T-helper 17 cell (primary cell): Measurements from ENCODE around the gene TERC. TPM values are rescaled to one million over a fixed set of nuclear protein-coding genes. Genes with fewer than 3 reads are reported as not detected.
"Not testable (repeated sequence)": the region's sequence is repeated elsewhere in the genome, so short reads cannot be mapped to it uniquely, and the experiment has no call there.

Experiments used
- ATAC-seq: fragments of 150-1000 bp; cut with Tn5 transposase; 2 replicates; pipeline ENCODE4 v1.10.0; 2021; ENCODE audit warnings: mild to moderate bottlenecking, moderate library complexity
- DNase-seq, 3 donors: peaks; one replicate each; pipeline versions ENCODE4 v3.0.0 to v3.0.0-alpha.2; 2020 to 2021
- H3K9me3 ChIP-seq: one replicate; pipeline ENCODE4 v1.7.0; 2013; ENCODE audit warnings: low read length, mild to moderate bottlenecking; ENCODE audit not compliant: control insufficient read depth, poor library complexity, severe bottlenecking
- H3K27ac Mint-ChIP-seq: one replicate; pipeline ENCODE4 v1.8.0; 2022; ENCODE audit warnings: mild to moderate bottlenecking, moderate library complexity, mixed read lengths
- H3K27me3 Mint-ChIP-seq: one replicate; pipeline ENCODE4 v1.8.0; 2022; ENCODE audit warnings: mixed read lengths
- H3K36me3 Mint-ChIP-seq: one replicate; pipeline ENCODE4 v1.8.0; 2022; ENCODE audit warnings: low read depth, mixed read lengths
- H3K4me1 Mint-ChIP-seq: one replicate; pipeline ENCODE4 v1.8.0; 2022; ENCODE audit warnings: mild to moderate bottlenecking, mixed read lengths
- H3K4me3 Mint-ChIP-seq: one replicate; pipeline ENCODE4 v1.8.0; 2022; ENCODE audit warnings: mild to moderate bottlenecking, moderate library complexity, mixed read lengths
- total RNA-seq, 4 donors: library from RNA in 2 of 4; stranded (reverse) in 2 of 4; gene quantifications; one replicate each; pipeline ENCODE4 v1.2.3 and lab custom pipeline; 2022 to 2026

TERC gene
- total RNA-seq, 2 donors from 2014 or later = 6.0 to 11.0 TPM

GRCh38 chr3:169759256-169759655 lies 5.6 kb downstream of the TERC start:
- H3K9me3 ChIP-seq = no peaks in the 10 kb centered on the region
- ATAC-seq = peak; percentile 45
- Mint-ChIP-seq H3K36me3 (no peaks in the 10 kb centered on the region), H3K27ac (peak overlapping the region; percentile 70), H3K4me3 (peak overlapping the region; percentile 1), H3K27me3 (peaks cover 5% of the 10 kb centered on the region), H3K4me1 (peaks cover 13% of the 10 kb centered on the region)
- no peak for DNase-seq

- Mint-ChIP-seq H3K27me3 (peaks cover 5% of the 10 kb centered on the region), H3K4me3 (no peak overlapping the region), H3K4me1 (peaks cover 9% of the 10 kb centered on the region), H3K36me3 (no peaks in the 10 kb centered on the region), H3K27ac (peak overlapping the region; percentile 70)
- no peaks in the 10 kb centered on the region for H3K9me3 ChIP-seq
- no peak for DNase-seq
- ATAC-seq = no peak
Observed at GRCh38 chr3:169758359-169758994, 6.4 kb downstream of the TERC start.

DNA sequence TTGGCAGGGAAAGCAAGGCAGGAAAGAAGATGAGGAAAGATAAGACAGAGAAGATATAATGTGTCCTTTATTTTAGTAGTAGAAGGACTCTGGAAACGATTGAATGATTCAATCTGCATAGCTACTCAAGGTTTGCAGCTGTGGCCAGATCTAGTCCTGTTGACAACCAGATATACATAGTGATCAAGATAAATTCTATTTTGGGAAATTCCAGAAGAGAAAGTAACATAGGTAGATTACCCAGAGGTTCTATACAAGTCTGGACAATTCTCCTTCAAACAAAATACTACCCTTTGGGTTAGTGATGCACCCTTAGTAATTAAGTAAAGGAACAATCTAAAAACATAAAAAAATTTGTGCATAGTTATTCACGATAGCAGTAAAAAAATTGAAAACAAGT lies 9.4 kb downstream of the TERC start:
- Mint-ChIP-seq H3K36me3 (no peaks in the 10 kb centered on the region), H3K27me3 (peaks cover 20% of the 10 kb centered on the region), H3K4me1 (peaks cover 6% of the 10 kb centered on the region), H3K27ac (no peak overlapping the region), H3K4me3 (no peak overlapping the region)
- DNase-seq (no peak), ATAC-seq (no peak)
- no peaks in the 10 kb centered on the region for H3K9me3 ChIP-seq

GRCh38 chr3:169754711-169755110 lies 10.1 kb downstream of the TERC start:
- Mint-ChIP-seq H3K36me3 (no peaks in the 10 kb centered on the region), H3K4me3 (no peak overlapping the region), H3K4me1 (peaks cover 6% of the 10 kb centered on the region), H3K27ac (no peak overlapping the region), H3K27me3 (peaks cover 26% of the 10 kb centered on the region)
- DNase-seq (no peak), ATAC-seq (no peak)
- no peaks in the 10 kb centered on the region for H3K9me3 ChIP-seq

DNA sequence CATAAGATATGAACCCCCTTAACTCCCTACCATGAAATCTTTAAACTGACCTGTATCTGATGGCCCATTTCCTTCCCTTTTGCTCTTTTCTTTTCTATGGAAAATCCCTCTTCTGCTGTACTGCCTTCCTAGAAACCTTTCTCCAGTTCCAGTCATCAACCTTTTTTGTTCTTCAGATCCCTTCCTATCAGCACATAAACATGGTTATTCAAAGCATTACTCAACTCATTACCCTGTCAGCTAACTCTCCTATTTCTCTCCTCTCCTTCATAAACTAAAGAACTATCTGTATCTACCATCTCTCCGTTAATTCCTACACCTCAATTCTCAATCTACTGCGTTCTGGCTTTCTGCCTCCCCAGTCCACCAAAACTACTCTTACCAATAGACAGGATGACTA lies 13.0 kb downstream of the TERC start:
- peaks cover 4% of the 10 kb centered on the region for H3K36me3 Mint-ChIP-seq
- no peak for DNase-seq
- no peaks in the 10 kb centered on the region for H3K9me3 ChIP-seq
- peaks cover 52% of the 10 kb centered on the region for H3K27me3 Mint-ChIP-seq
- ATAC-seq = no peak
- H3K4me1 Mint-ChIP-seq = no peaks in the 10 kb centered on the region
- H3K4me3 Mint-ChIP-seq = no peak overlapping the region
- no peak overlapping the region for H3K27ac Mint-ChIP-seq

GRCh38 chr3:169750665-169751064 lies 14.2 kb downstream of the TERC start:
- DNase-seq = no peak
- H3K4me3 Mint-ChIP-seq = no peak overlapping the region

GRCh38 chr3:169748670-169749069 lies 16.2 kb downstream of the TERC start:
- H3K9me3 ChIP-seq = no peaks in the 10 kb centered on the region
- Mint-ChIP-seq H3K36me3 (peaks cover 7% of the 10 kb centered on the region), H3K27me3 (peaks cover 63% of the 10 kb centered on the region), H3K27ac (no peak overlapping the region), H3K4me1 (no peaks in the 10 kb centered on the region), H3K4me3 (no peak overlapping the region)
- DNase-seq = no peak
- peak; percentile 30 for ATAC-seq

More at GRCh38 chr3:169750665-169751064, 14.2 kb downstream of the TERC start:
- H3K4me1 Mint-ChIP-seq = no peaks in the 10 kb centered on the region
- no peak for ATAC-seq
- no peak overlapping the region for H3K27ac Mint-ChIP-seq
- peaks cover 63% of the 10 kb centered on the region for H3K27me3 Mint-ChIP-seq
- no peaks in the 10 kb centered on the region for H3K9me3 ChIP-seq
- peaks cover 7% of the 10 kb centered on the region for H3K36me3 Mint-ChIP-seq

DNA sequence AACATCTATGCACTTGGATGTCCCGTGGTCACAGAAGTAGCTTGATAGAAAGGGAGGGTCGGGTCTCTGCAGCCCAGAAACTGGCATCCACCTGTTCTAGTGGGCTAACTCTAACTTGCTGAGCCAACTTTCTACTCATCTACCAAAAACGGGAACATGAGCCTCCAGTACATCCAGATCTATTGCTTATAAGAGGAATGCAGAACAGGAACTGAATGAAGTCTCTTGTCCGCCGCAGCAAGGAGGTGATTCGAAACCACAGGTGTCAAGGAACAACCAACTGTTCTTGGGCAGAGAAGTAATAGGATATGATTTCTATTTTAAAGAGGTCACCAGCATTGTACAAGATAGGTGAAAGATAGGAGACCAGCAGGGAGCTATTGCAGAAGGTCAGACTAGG lies 17.9 kb downstream of the TERC start:
- Mint-ChIP-seq H3K27me3 (peaks cover 57% of the 10 kb centered on the region), H3K36me3 (peaks cover 7% of the 10 kb centered on the region)
- ATAC-seq = no peak

DNA sequence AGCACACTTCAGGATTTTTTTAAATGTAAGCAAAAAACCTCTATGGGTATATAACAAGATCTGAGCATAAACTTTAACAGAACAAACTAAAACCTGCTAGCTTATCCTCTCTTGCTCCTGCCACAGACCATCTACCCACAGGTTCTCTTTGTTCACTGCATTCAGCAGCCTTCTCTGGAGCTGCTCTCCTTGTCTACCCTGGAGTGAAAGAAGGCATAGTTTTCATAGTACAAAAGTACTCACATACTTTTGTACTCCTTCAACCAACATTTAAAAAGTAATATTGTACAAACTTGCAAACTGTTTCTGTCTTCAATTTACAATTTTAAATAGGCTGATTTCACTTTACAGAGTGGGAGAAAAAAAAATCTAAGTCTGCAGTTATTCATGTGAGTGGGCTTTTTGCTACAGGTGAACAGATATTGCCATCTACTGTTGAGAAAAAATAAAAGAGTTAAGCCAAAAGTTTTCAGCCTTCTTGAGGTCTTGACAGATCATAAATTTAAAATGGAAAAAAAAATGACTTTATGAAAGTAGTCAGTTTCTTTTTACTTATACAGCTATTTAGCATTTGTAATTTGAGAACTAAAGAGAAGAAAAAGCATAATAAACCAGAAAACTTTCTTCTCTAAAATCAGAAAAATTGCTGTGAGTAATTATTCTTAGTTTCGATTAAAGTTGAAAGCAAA lies 20.4 kb downstream of the TERC start:
- Mint-ChIP-seq H3K36me3 (peaks cover 7% of the 10 kb centered on the region), H3K27me3 (peaks cover 46% of the 10 kb centered on the region), H3K4me1 (no peaks in the 10 kb centered on the region), H3K27ac (no peak overlapping the region), H3K4me3 (no peak overlapping the region)
- ATAC-seq (no peak), DNase-seq (no peak)
- no peaks in the 10 kb centered on the region for H3K9me3 ChIP-seq

More for the DNA sequence above, 17.9 kb downstream of the TERC start:
- Mint-ChIP-seq H3K4me3 (no peak overlapping the region), H3K27ac (peak overlapping the region; percentile 32), H3K4me1 (no peaks in the 10 kb centered on the region)
- no peak for DNase-seq
- H3K9me3 ChIP-seq = no peaks in the 10 kb centered on the region

- H3K9me3 ChIP-seq = no peaks in the 10 kb centered on the region
- ATAC-seq (no peak), DNase-seq (no peak)
- no peaks in the 10 kb centered on the region for H3K4me1 Mint-ChIP-seq
- peaks cover 5% of the 10 kb centered on the region for H3K27me3 Mint-ChIP-seq
- no peak overlapping the region for H3K4me3 Mint-ChIP-seq
- no peak overlapping the region for H3K27ac Mint-ChIP-seq
- no peaks in the 10 kb centered on the region for H3K36me3 Mint-ChIP-seq
Observed at GRCh38 chr3:169739067-169739466, 25.8 kb downstream of the TERC start.

DNA sequence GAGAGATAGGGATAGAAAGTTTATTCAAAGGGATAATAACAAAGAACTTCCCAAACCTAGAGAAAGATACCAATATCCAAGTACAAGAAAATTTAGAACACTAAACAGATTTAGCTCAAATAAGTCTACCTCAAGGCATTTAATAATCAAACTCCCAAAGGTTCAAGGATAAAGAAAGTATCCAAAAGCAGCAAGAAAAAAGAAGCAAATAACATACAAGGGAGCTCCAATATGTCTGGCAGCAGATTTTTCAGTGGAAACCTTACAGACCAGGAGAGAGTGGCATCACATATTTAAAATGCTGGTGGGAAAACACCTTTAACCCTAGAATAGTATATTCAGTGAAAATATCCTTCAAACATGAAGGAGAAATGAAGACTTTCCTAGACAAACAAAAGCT lies 33.0 kb downstream of the TERC start:
- not testable (repeated sequence) for ATAC-seq, H3K4me3 Mint-ChIP-seq, H3K4me1 Mint-ChIP-seq, H3K36me3 Mint-ChIP-seq, H3K9me3 ChIP-seq, DNase-seq, H3K27ac Mint-ChIP-seq
- H3K27me3 Mint-ChIP-seq = peaks cover 17% of the 10 kb centered on the region

GRCh38 chr3:169722724-169723123 lies 42.1 kb downstream of the TERC start:
- H3K4me1 Mint-ChIP-seq = no peaks in the 10 kb centered on the region
- no peak overlapping the region for H3K27ac Mint-ChIP-seq
- H3K4me3 Mint-ChIP-seq = no peak overlapping the region
- no peak for ATAC-seq
- DNase-seq = no peak
- H3K27me3 Mint-ChIP-seq = peaks cover 30% of the 10 kb centered on the region
- H3K9me3 ChIP-seq = peaks cover 6% of the 10 kb centered on the region
- no peaks in the 10 kb centered on the region for H3K36me3 Mint-ChIP-seq

- H3K4me3 Mint-ChIP-seq, H3K27ac Mint-ChIP-seq, ATAC-seq, H3K9me3 ChIP-seq, DNase-seq, H3K4me1 Mint-ChIP-seq, H3K36me3 Mint-ChIP-seq: not testable (repeated sequence)
- H3K27me3 Mint-ChIP-seq = peaks cover 41% of the 10 kb centered on the region
Observed at GRCh38 chr3:169718415-169718814, 46.4 kb downstream of the TERC start.
